Upper lobe of right lung (tissue), 1 donor: Measurements from ENCODE around the gene RGS19. TPM values are rescaled to one million over a fixed set of nuclear protein-coding genes. Genes with fewer than 3 reads are reported as not detected.

Experiments used
- ATAC-seq: fragments of 200-7000 bp; cut with Tn5 transposase; one replicate; pipeline ENCODE4 v1.9.1; 2020; ENCODE audit warnings: mild to moderate bottlenecking, moderate library complexity
- DNase-seq: peaks from one replicate; pipeline ENCODE4 v3.0.0-alpha.2; 2020
- H3K27ac ChIP-seq: fragments of 200-600 bp; one replicate; pipeline ENCODE4 v1.8.0; 2022
- H3K27me3 ChIP-seq: fragments of 200-600 bp; one replicate; pipeline ENCODE4 v1.8.0; 2022; ENCODE audit warnings: mild to moderate bottlenecking
- H3K36me3 ChIP-seq: fragments of 200-600 bp; one replicate; pipeline ENCODE4 v1.8.0; 2022
- H3K4me1 ChIP-seq: fragments of 200-600 bp; one replicate; pipeline ENCODE4 v1.8.0; 2022
- H3K4me3 ChIP-seq: fragments of 200-600 bp; one replicate; pipeline ENCODE4 v1.8.0; 2022; ENCODE audit warnings: mild to moderate bottlenecking
- H3K9me3 ChIP-seq: fragments of 200-600 bp; one replicate; pipeline ENCODE4 v1.8.0; 2022
- CTCF ChIP-seq: fragments of 200-600 bp; IDR thresholded peaks from one replicate; pipeline ENCODE4 v1.8.0; 2022; ENCODE audit warnings: antibody characterized with exemption
- intact Hi-C: fragments of 100-400 bp; cut with DNase I; formaldehyde crosslinking; loops from one replicate; pipeline ENCODE4 v1.11.0; 2022
- total RNA-seq: library from RNA; stranded (reverse); fragmentation: NEBNext Ultra II Directional; extraction: Animal tissue kit (Norgen Biotek cat#: 25700); gene quantifications from one replicate; pipeline ENCODE4 v1.2.1, GENCODE V29; 2021
- donor health status: DM: no; HTN: yes; CAD: no; lungs with severe emphysema.

Gene RGS19
- total RNA-seq, 1 donor from 2014 or later, result 40.8 TPM

- Histone ChIP-seq H3K4me3 (no peak overlapping the region), H3K27me3 (peaks cover 21% of the 10 kb centered on the region), H3K27ac (no peak overlapping the region), H3K36me3 (no peaks in the 10 kb centered on the region), H3K4me1 (no peaks in the 10 kb centered on the region), H3K9me3 (no peaks in the 10 kb centered on the region)
- no peak for TF ChIP-seq CTCF
- ATAC-seq (no peak), DNase-seq (no peak)
- intact Hi-C loops, result no loop called here
Measured at GRCh38 chr20:64096535-64096934, 17.2 kb upstream of the RGS19 start.

- no peak for TF ChIP-seq CTCF
- Histone ChIP-seq H3K27ac (no peak overlapping the region), H3K36me3 (no peaks in the 10 kb centered on the region), H3K9me3 (no peaks in the 10 kb centered on the region), H3K27me3 (peaks cover 15% of the 10 kb centered on the region), H3K4me1 (no peaks in the 10 kb centered on the region), H3K4me3 (no peak overlapping the region)
- intact Hi-C loops, result no loop called here
- no peak for ATAC-seq
- no peak for DNase-seq
Measured at GRCh38 chr20:64095927-64096326, 16.6 kb upstream of the RGS19 start.

GRCh38 chr20:64095455-64095854, 16.1 kb upstream of the RGS19 start:
- ATAC-seq (no peak), DNase-seq (no peak)
- intact Hi-C loops, result no loop called here
- no peak overlapping the region for H3K4me3 ChIP-seq
- H3K36me3 ChIP-seq, result no peaks in the 10 kb centered on the region
- no peak overlapping the region for H3K27ac ChIP-seq
- H3K27me3 ChIP-seq, result peaks cover 10% of the 10 kb centered on the region
- H3K9me3 ChIP-seq, result no peaks in the 10 kb centered on the region
- H3K4me1 ChIP-seq, result no peaks in the 10 kb centered on the region
- no peak for TF ChIP-seq CTCF

GRCh38 chr20:64093013-64093503, 13.7 kb upstream of the RGS19 start:
- no peak for DNase-seq
- Histone ChIP-seq H3K27ac (no peak overlapping the region), H3K4me1 (no peaks in the 10 kb centered on the region), H3K36me3 (no peaks in the 10 kb centered on the region), H3K4me3 (no peak overlapping the region), H3K9me3 (no peaks in the 10 kb centered on the region), H3K27me3 (peaks cover 6% of the 10 kb centered on the region)
- intact Hi-C loops, result no loop called here
- TF ChIP-seq CTCF, result no peak
- no peak for ATAC-seq

GRCh38 chr20:64092258-64093012, 13.1 kb upstream of the RGS19 start:
- Histone ChIP-seq H3K4me3 (no peak overlapping the region), H3K4me1 (no peaks in the 10 kb centered on the region), H3K27ac (no peak overlapping the region), H3K9me3 (no peaks in the 10 kb centered on the region), H3K27me3 (peaks cover 11% of the 10 kb centered on the region), H3K36me3 (no peaks in the 10 kb centered on the region)
- no peak for ATAC-seq
- no peak for DNase-seq
- TF ChIP-seq CTCF, result no peak
- intact Hi-C loops, result no loop called here
